Glomerular visceral epithelial cell (primary cell): ENCODE data around the gene FBRS.

ENCODE experiments used
- DNase-seq: peaks from one replicate; pipeline ENCODE4 v3.0.0-alpha.2; 2016; ENCODE audit errors: extremely low spot score

The FBRS gene

DNA sequence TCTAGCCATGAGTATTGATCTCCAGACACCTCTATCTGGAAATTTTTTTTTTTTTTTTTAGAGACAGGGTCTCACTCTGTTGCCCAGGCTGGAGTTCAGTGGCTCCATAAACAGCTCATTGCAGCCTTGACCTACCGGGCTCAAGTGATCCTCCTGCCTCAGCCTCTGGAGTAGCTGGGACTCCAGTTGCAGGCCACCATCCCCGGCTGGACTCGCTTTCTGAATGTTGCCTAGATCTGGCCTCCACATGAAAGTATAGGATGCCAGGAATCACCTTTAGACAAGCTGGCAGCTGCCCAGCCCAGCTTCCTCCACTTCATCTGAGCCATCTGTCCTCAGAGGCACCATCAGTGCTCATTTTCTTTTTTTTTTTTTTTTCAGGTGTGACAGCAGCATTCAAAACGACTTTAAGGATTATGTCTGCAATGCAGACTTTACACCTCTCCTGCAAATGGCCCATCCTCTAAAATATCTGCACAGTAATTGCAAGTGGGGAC, 13.8 kb upstream of the FBRS start:
- no peak for DNase-seq

DNA sequence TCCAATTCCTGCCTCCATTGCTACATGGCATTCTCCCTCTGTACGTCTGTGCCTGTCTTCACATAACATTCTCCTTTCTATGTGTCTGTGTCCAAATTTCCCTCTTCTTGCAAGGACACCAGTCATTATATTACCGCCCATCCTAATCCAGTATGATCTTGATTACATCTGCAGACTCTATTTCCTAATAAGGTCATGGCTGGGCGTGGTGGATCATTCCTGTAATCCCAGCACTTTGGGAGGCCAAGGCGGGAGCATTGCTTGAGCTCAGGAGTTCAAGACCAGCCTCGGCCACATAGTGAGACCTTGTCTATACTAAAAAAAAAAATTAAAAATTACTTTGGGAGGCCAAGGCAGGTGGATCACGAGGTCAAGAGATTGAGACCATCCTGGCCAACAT, 12.5 kb upstream of the FBRS start:
- no peak for DNase-seq

GRCh38 chr16:30647274-30647571, 11.0 kb upstream of the FBRS start:
- no peak for DNase-seq

- DNase-seq, result no peak
These were observed 8.4 kb upstream of the FBRS start for GRCh38 chr16:30649725-30650368.

- DNase-seq, result peak; percentile 99
These were observed 7.7 kb upstream of the FBRS start, which contains the start of gene PRR14 for GRCh38 chr16:30650369-30651123. Gene PRR14, plus strand, starts transcription at chr16:30650960. Its CDS starts 686 bp downstream, at chr16:30651646.

DNA sequence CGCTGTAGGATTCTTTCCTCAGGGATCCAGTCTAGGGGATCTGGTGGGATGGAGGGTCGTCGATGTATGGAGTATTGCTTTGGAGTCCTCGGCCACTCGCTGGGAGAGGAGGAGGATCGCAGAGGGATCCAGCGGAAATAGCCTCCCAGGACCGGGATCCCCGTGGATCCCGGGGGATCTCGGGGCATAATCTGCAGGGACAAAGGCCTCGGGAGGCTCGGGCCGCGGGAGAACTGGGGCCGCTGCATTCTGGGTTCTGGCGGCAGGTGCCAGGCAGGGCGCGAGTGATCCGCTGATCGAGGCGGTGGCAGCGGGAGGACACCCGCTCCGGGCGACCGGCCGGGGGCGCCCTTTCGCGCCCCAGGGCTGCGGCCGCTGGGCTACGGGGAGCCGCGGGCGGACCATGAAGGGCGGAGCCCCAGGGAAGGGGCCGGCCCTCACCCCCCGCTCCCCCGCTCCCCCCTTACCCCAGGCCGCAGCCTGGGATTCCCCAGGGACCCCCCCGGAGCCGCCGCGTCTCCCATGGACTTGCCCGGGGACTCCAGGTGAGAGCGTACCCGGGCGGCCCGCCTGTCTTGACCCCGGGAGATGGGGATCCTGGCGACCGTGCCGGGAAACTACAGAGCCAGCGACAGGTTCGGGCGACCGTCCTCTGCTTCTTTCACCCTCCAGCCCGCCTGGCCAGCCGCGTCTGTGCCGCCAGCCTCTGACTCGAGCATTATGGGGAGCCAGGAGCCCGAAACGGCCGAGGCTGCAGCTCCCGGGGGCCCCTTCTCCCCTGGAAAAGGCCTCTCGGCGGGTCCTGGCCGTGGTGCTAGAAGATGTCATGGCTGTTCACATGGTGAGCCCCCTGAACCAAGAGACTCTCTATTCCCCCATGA, 6.9 kb upstream of the FBRS start:
- peak; percentile 75 for DNase-seq

DNA sequence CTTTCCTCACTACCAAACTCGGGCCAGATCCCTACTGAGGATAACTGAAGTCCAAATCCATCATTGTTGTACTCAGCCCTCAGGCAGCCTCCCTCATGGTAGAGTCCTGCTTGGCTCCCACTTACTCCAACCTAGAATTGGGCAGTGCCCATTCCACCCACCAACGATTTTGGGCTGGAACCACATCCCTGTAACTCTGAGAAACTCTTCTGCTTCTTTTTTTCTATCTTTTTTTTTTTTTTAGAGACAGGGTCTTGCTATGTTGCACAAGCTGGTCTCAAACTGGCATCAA, 6.3 kb upstream of the FBRS start:
- DNase-seq, result no peak

GRCh38 chr16:30652718-30653117, 5.5 kb upstream of the FBRS start:
- DNase-seq, result no peak

GRCh38 chr16:30654856-30655255, 3.4 kb upstream of the FBRS start:
- no peak for DNase-seq

- no peak for DNase-seq
These were observed 2.4 kb upstream of the FBRS start for GRCh38 chr16:30655815-30656347.

- no peak for DNase-seq
These were observed 1.8 kb upstream of the FBRS start for GRCh38 chr16:30656388-30656787.

- DNase-seq, result no peak
These were observed 1.0 kb upstream of the FBRS start for GRCh38 chr16:30656974-30657865.

GRCh38 chr16:30658731-30659506, 688 bp downstream of the FBRS start:
- peak; percentile 97 for DNase-seq

GRCh38 chr16:30659507-30660423, 1.5 kb downstream of the FBRS start:
- peak; percentile 30 for DNase-seq

DNA sequence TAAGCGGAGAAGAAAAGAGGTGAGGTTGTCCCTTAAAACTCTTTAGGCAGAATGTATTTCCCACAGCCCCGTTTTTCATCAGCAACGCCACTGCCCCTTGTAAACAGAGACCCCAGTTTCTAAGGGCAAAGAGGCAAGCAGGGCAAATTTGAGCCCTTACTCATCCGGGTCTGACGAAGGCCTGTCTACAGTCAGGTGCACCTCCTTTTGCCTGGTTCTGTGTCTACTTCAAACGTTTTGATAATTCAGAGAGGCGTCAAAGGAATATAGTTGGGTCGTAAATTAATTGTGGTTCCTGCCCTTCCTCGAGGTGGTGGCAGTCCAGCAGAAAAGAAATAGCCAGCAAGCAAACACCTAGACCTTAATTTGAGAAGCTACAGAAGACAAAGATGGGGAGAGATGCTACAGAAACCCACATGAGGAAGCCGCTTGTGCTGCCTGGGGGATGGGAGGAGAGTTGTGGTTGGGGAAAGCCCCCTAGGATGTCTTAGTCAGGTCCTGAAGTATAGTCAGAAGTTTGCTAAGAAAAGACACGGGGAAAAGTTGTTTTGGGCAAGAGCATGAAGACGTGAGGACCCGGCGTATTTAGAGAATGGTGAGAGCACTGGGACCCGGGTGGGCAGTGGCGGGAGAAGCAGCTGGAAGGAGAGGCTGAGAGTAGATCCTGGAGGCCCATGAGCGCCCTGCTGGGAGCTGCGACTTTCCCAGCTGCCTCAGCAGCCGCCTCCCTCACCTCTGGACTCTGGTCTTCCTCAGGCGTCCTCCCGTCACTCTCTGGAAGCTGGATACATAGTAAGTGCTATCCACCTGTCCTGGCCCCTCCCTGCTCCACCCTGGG, 2.4 kb downstream of the FBRS start:
- peak; percentile 55 for DNase-seq

GRCh38 chr16:30662449-30662848, 4.2 kb downstream of the FBRS start:
- no peak for DNase-seq

DNA sequence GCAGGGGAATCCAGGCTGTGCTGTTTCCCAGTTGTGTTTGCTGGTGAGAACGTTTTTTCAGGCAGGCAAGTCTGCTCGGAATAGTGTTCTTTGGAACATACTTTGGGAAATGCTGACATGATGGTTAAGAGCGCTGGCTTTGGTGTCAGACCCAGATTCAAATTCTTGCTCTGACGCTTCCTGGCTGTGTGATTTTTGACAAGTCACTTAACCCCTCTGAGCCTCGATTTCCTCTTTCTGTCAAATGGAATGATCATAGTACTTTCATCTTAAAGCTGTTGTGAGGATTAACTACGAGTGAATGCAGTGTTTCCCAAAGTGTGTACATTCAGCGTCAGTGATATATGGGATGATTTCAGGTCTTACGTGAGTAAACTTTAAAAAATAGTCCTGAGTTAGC, 4.8 kb downstream of the FBRS start:
- no peak for DNase-seq

GRCh38 chr16:30663820-30664219, 5.6 kb downstream of the FBRS start:
- no peak for DNase-seq
